Stimulated activated CD8-positive, alpha-beta memory T cell treated with anti-CD3 and anti-CD28 coated beads, Interleukin-2, amount 100 ng/mL, for 48 hours (primary cell): Measurements from ENCODE around the gene KIRREL2.
A peak's percentile ranks its signal among the peaks of the same experiment; 100 is the strongest.
"Not testable (repeated sequence)": the region's sequence is repeated elsewhere in the genome, so short reads cannot be mapped to it uniquely, and the experiment has no call there.

ENCODE experiments used
- DNase-seq, 2 donors: peaks; one replicate each; pipeline ENCODE4 v3.0.0-alpha.2; 2020; ENCODE audit warnings: low read depth in 2 of 2

KIRREL2 gene

DNA sequence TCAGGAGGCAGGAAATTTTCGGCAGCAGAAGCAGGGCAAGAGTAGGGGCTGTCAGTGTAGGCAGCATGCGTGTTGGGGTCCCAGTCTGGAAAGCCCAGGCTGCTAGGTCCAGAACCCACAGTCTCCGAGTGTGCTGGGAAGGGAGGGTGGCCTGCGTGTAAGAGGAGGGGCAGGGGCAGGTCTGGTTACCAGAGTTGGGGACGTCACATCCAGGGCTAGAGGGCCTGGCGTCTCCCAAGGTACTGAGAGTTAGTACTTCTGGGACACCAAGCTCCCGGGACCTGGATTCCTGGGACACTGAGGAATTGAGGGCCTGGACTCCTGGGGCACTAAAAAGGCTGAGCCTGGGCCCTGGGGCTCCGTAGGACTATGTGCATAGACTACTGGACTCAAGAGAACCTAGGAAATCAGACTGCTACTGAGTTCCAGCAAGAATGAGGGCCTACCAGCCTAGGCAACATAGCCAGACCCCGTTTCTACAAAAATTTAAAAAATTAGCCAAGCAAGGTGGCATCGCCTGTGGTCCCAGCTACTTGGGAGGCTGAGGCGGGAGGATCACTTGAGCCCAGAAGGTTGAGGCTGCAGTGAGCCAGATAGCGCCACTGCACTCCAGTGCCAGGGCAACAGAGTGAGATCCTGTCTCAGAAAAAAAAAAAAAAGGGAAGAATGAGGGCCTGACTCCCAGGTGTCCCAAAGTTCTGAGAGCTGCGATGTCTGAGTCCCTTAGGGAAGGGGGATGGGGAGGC lies 41.2 kb downstream of the KIRREL2 start:
- DNase-seq, result no peak

GRCh38 chr19:35898499-35898809 lies 41.7 kb downstream of the KIRREL2 start:
- no peak for DNase-seq

GRCh38 chr19:35899547-35900214 lies 43.0 kb downstream of the KIRREL2 start:
- DNase-seq, result peak; percentile 84 to 86

DNA sequence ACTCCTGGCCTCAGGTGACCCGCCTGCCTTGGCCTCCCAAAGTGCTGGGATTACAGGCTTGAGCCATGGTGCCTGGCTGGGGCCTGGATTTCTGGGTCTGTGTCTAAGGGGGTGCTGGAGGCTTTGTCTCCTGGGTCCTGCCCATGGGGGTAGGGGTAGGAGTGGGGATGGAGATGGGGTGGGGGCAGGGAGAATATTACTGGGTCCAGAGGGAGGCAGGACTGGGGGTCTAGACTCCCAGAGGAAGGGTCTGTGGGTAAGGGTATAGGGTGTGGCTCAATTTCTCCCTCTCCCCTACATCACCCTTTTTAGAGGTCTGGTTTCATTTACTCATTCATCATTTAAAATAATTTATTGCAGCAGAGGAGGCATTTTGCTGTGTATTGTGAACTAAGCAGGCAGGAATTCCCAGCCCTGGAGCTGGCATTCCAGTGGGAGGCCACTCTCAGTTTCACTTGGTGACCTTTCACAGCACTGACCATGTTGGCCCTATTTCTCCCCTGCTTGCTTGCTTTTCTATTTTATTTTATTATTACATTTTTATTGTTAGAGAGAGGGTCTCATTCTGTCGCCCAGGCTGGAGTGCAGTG lies 44.4 kb downstream of the KIRREL2 start:
- no peak for DNase-seq

DNA sequence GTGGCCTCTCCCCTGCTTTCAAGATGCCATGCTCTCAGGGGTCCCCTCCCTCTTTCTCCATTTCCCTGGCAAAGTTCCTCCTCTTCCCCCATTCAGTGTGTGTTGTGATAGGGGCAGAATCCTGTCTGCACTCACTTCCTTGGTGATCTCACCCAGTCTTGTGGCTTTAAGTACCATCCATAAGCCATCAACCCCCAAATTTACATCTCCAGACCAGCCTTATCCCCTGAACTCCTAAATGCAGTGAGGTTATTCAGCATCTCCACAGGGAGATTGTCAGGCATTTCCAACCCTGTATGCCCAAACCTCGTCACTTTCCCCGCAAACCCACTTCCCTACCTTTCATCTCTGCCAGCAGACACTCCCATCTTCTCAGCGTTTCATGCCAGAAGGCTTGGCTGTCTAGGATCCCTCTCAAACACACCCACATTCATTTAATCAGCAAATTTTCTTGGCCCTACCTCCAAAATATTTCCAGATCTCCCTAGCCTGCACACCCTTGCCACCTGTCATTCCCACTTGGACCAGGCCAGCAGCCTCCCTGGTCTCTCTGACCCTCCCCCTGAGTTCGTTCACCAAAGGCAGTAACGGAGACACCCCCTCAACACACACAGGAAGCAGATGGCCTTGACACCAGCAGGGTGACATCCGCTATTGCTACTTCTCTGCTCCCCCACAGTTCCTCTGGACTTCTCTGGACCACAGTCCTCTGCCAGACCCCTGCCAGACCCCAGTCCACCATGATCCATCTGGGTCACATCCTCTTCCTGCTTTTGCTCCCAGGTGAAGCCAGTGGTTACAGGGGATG lies 45.3 kb downstream of the KIRREL2 start, which contains the start of gene HCST:
Gene HCST (plus strand): TSS at position 676 of the 808 bp plus-strand sequence. CDS start 65 bp downstream, at position 741.
- peak in 1 of 2 donors; percentile 19 for DNase-seq

- DNase-seq, result no peak
These were observed 46.3 kb downstream of the KIRREL2 start for GRCh38 chr19:35902870-35903475.

GRCh38 chr19:35903550-35904179 lies 47.0 kb downstream of the KIRREL2 start:
- DNase-seq, result peak; percentile 82 to 88

DNA sequence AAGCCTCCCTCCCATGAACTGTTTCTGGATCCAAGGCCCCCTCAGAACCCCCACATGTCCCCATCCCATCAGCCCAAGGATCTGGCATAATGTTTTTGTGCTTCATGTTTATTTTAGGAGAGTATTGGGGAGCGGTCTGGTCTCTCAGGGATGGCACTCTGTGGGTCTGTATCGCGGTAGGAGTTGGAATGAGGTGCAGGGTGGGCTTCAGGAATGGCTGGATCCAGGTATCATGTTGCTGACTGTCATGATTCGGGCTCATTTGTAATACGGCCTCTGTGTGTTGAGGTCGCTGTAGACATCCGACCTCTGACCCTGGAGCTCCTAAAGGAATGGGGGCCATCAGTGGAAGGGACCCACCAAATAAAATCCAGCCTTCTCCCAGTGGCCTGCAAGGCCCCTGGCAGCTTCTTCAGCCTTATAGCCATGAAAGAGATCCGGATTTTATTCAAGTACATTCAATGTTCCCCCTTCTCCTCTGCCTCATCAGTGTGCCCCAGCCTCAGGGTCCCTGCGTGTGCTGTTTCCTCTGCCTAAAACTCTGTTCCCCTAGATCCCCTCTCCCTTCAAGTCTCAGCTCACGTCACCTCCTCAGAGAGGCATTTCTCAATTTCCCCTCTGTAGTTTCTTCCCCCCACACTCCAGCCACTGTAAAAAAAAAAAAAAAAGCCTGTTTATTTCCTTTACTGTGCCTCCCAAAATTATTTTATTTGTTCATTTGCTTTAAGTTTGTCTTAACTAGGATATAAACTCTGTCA lies 47.8 kb downstream of the KIRREL2 start:
- DNase-seq, result no peak

GRCh38 chr19:35905178-35905727 lies 48.5 kb downstream of the KIRREL2 start:
- DNase-seq, result no peak

DNA sequence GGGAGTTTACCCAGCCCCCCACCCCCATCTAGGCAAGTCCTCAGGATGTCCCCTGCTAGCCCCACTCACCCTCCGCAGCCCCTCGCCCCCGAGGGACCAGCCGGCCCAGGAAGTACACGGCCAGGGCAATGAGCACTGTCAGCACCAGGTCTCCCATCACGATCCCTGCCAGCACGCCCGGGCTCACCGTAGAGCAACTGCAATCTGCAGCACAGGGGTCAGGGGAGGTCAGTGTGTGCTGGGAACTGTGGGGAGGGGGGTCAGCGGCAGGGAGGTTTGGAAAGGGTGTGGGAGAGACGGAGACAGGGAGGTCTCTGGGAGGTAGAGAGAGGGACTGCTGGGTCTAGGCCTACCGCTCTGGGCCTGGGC lies 50.6 kb downstream of the KIRREL2 start:
- no peak for DNase-seq

DNA sequence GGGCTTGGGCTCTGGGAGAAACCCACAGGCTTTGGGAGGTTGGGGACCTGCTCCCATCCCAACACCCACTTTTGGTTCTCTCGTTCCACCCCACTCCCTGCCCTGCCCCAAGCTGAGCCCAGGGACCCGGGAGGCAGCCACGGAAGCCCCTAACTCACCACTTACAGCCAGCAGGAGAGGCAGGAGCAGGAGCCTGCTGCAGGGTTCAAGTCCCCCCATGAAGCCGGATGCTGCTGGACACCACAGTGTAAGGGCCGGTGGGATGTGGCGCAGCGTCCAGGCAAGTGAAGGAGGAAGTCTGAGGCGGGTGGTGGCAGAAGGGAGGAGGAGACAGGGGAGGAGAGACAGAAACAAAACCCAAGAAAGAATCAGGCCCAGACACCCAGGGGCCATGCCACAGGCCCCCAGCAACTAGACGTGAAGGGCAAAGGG lies 51.3 kb downstream of the KIRREL2 start, which contains the start of gene TYROBP:
Gene TYROBP (minus strand): TSS at position 286 of the 432 bp plus-strand sequence. CDS start 67 bp downstream, at position 219.
- DNase-seq, result no peak

DNA sequence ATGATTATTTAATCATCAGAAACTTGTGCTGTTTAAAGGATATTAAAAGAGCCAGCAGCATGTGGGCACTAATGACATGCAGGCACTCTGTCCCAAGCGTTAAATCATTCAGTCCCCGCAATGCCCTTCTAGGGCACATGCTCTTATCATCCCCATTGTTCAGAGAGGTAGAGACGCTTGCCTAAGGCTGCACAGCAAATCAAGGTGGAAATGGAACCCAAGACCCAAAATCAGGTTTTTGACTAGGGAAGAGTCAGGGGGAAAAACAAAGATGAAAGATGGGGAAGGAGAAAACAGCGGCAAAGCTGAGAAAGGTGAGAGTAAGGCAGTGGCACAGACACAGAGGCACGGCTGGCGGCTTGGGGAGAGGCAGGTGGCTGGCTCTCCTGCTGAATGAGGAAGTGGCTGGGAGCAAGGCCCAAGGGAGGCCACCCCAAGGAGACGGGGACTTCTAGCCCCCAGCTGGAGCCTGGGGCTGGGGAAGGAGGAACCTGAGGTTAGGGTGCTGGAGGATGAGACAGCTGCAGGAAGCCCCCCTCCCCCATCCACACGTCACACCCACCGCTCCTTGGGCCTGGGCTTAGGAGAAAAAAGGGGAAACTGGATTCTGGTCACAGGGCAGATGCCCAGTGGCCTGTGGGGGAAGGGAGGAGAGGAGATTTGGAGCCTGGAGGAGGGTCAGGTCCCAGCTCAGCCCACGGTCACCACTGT lies 52.4 kb downstream of the KIRREL2 start:
- no peak for DNase-seq

DNA sequence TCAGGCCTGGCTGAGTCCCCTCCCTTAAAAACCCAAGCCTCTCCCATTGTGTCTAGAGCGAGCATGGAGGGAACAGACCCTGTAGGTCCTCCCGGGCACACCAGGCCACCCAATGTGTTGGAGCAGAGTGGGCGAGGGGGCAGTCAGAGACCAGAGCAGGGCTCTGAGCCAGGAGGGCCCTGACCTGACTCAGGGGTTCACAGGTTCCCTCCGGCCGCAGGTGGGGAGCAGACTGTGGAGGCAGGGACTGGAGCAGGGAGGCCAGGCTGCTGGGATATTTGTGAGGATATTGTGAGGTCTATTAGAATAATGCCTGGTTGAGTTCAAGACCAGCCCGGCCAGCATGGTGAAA lies 52.9 kb downstream of the KIRREL2 start:
- DNase-seq, result no peak

GRCh38 chr19:35910355-35910754 lies 53.6 kb downstream of the KIRREL2 start:
- DNase-seq, result not testable (repeated sequence)

GRCh38 chr19:35911173-35911572 lies 54.5 kb downstream of the KIRREL2 start:
- no peak for DNase-seq

GRCh38 chr19:35911790-35912189 lies 55.1 kb downstream of the KIRREL2 start:
- no peak for DNase-seq

GRCh38 chr19:35913589-35913988 lies 56.9 kb downstream of the KIRREL2 start:
- DNase-seq, result no peak

- DNase-seq, result no peak
These were observed 58.7 kb downstream of the KIRREL2 start for GRCh38 chr19:35915443-35915842.
